Measurements from ENCODE around the gene SREK1. TPM values are rescaled to one million over a fixed set of nuclear protein-coding genes. Genes with fewer than 3 reads are reported as not detected.

The SREK1 gene
- total and polyA plus RNA-seq, 2 donors (not counting 3 experiments of a cell fraction or from before 2014, with no cell fraction given): 27.4 to 78.6 TPM

DNA sequence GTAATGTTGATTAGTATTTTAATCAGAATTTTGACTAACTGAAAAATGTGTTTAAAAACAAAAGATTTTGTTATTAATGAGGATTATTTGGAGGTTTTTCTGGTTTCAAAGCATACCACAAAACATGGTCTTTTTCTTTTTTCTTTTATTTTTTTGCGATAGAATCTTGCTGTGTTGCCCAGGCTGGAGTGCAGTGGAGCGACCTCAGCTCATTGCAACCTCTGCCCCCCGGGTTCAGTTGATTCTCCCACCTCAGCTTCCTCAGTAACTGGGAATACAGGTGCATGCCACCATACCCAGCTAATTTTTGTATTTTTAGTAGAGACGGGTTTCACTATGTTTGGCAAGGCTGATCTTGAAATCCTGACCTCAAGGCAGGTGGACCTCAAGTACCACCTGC, 24.1 kb downstream of the SREK1 start:
- dilution Hi-C loops (cut with MboI; ENCODE audit: extremely low pct_ligation_motif_present, low sequenced_read_pairs) (no loop called here), intact Hi-C loops (cut with micrococcal nuclease) (no loop called here)
- H3K9me3 ChIP-seq (replicated peaks; ENCODE audit: control insufficient read depth, insufficient read depth, low read length): no peaks in the 10 kb centered on the region
- H3K4me3 ChIP-seq (replicated peaks in 1 of 3; ENCODE audit: insufficient read depth in 1 of 3, low read depth in 1 of 3, low read length in 3 of 3): no peak overlapping the region
- peaks cover 0 to 17% of the 10 kb centered on the region in 2 experiments for H3K36me3 ChIP-seq (ENCODE audit: control insufficient read depth in 2 of 2, extremely low read depth in 1 of 2, insufficient read depth in 2 of 2, low read length in 2 of 2)
- H3K27me3 ChIP-seq (ENCODE audit: control insufficient read depth in 2 of 2, insufficient read depth in 2 of 2, low read length in 2 of 2): no peaks in the 10 kb centered on the region
- DNase-seq (ENCODE audit: low read depth, low spot score) (no peak), FAIRE-seq (no peak)
- H3K9ac ChIP-seq (replicated peaks; ENCODE audit: extremely low read depth, insufficient read depth, low read length): no peak overlapping the region
- H3K9me1 ChIP-seq (replicated peaks; ENCODE audit: control insufficient read depth, extremely low read depth, insufficient read depth, low read length): no peaks in the 10 kb centered on the region
- no TSS peak for BruUV-seq (replicated peaks)
- no peak overlapping the region for H3K4me2 ChIP-seq (ENCODE audit: insufficient read depth, low read length)
- H3K27ac ChIP-seq (ENCODE audit: insufficient read depth, low read depth, low read length): no peak overlapping the region
- no peaks in the 10 kb centered on the region for H3K4me1 ChIP-seq (ENCODE audit: control insufficient read depth, extremely low read depth, insufficient read depth, low read length)
- H3K79me2 ChIP-seq (ENCODE audit: control insufficient read depth, insufficient read depth, low read length): peaks cover 5% of the 10 kb centered on the region
- H2AFZ ChIP-seq (ENCODE audit: low read depth, low read length): no peak overlapping the region
- ChIA-PET POLR2A (no interaction called here), CTCF (interaction anchor here (0.8 to 1.4 kb wide), 2 partner anchors 13 to 37 kb away, joined by 3 read pairs; no protein-coding TSS in a partner anchor)
- TF ChIP-seq FOS (IDR thresholded peaks at IDR 0.05; ENCODE audit: borderline replicate concordance, insufficient read depth, low read length) (no peak), JUN (IDR thresholded peaks at IDR 0.05; ENCODE audit: borderline replicate concordance, insufficient read depth, insufficient read length, low read depth) (no peak), MYC (IDR thresholded peaks at IDR 0.05; ENCODE audit: low read depth, low read length) (no peak), POLR2A (IDR thresholded peaks at IDR 0.05; ENCODE audit: low read depth, low read length) (no peak), EZH2 (IDR thresholded peaks at IDR 0.05; ENCODE audit: borderline replicate concordance, low read depth, low read length, severe bottlenecking) (no peak), POLR2AphosphoS5 (IDR thresholded peaks at IDR 0.05; ENCODE audit: insufficient read depth, low read depth, low read length) (no peak), GATA2 (IDR thresholded peaks at IDR 0.05; ENCODE audit: insufficient read depth, insufficient read length, low read depth, low read length) (no peak)
- TF ChIP-seq, protein P1, sequence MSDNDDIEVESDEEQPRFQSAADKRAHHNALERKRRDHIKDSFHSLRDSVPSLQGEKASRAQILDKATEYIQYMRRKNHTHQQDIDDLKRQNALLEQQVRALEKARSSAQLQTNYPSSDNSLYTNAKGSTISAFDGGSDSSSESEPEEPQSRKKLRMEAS (IDR thresholded peaks at IDR 0.05; ENCODE audit: insufficient read depth, insufficient read length): no peak
- TF ChIP-seq, protein P2, sequence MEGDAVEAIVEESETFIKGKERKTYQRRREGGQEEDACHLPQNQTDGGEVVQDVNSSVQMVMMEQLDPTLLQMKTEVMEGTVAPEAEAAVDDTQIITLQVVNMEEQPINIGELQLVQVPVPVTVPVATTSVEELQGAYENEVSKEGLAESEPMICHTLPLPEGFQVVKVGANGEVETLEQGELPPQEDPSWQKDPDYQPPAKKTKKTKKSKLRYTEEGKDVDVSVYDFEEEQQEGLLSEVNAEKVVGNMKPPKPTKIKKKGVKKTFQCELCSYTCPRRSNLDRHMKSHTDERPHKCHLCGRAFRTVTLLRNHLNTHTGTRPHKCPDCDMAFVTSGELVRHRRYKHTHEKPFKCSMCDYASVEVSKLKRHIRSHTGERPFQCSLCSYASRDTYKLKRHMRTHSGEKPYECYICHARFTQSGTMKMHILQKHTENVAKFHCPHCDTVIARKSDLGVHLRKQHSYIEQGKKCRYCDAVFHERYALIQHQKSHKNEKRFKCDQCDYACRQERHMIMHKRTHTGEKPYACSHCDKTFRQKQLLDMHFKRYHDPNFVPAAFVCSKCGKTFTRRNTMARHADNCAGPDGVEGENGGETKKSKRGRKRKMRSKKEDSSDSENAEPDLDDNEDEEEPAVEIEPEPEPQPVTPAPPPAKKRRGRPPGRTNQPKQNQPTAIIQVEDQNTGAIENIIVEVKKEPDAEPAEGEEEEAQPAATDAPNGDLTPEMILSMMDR (IDR thresholded peaks at IDR 0.05; ENCODE audit: extremely low read depth in 1 of 2, insufficient read depth in 1 of 2, low read depth in 1 of 2, low read length in 2 of 2): no peak
- peaks cover 6% of the 10 kb centered on the region for H4K20me1 ChIP-seq (replicated peaks; ENCODE audit: control insufficient read depth, extremely low read depth, insufficient read depth, low read length)
